ENCODE results near the gene SELENOP.

The SELENOP gene

DNA sequence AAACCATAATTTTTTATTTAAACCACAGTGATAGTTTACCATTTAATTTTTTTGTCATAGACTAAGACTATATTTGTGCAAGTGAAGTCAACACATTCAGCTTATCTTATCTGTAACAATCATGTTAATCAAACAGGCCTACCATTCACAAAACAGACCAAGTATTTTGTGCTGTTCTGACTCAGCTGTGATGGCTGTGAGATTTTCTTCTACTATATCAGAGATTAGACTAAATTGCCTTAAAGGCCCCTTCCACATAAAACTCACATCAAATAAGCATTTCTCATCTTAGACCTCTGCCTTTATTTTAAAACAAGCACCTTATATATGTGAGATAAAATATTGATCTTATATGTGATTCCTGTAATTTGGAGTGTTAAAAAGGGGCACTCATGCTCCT, 41.7 kb downstream of the SELENOP start:
- TF ChIP-seq, protein P1, sequence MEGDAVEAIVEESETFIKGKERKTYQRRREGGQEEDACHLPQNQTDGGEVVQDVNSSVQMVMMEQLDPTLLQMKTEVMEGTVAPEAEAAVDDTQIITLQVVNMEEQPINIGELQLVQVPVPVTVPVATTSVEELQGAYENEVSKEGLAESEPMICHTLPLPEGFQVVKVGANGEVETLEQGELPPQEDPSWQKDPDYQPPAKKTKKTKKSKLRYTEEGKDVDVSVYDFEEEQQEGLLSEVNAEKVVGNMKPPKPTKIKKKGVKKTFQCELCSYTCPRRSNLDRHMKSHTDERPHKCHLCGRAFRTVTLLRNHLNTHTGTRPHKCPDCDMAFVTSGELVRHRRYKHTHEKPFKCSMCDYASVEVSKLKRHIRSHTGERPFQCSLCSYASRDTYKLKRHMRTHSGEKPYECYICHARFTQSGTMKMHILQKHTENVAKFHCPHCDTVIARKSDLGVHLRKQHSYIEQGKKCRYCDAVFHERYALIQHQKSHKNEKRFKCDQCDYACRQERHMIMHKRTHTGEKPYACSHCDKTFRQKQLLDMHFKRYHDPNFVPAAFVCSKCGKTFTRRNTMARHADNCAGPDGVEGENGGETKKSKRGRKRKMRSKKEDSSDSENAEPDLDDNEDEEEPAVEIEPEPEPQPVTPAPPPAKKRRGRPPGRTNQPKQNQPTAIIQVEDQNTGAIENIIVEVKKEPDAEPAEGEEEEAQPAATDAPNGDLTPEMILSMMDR (IDR thresholded peaks at IDR 0.05; ENCODE audit: low read depth, low read length), result no peak
- no peak overlapping the region for H3K4me3 ChIP-seq (ENCODE audit: low read depth, low read length)

DNA sequence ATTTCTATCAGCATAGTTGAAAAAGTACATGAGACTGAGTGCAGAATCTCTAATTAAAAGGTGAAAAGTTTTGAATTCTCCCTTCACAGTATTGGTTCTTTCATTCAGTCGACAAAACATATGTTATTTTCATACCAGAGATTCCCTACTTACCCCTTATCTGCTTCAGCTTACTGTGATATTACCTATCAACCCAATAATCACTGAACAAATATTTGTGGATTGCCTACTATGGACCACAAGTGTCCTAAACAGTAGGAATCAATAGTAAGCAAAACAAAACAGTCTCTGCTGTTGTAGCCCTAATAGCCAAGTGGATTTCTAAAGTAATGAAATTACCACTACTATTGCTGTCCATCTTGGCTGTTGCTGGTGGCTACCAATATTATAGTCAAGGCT, 43.6 kb downstream of the SELENOP start:
- H3K4me3 ChIP-seq (ENCODE audit: low read depth, low read length), result no peak overlapping the region
- TF ChIP-seq, protein P1 (IDR thresholded peaks at IDR 0.05; ENCODE audit: low read depth, low read length), result no peak

DNA sequence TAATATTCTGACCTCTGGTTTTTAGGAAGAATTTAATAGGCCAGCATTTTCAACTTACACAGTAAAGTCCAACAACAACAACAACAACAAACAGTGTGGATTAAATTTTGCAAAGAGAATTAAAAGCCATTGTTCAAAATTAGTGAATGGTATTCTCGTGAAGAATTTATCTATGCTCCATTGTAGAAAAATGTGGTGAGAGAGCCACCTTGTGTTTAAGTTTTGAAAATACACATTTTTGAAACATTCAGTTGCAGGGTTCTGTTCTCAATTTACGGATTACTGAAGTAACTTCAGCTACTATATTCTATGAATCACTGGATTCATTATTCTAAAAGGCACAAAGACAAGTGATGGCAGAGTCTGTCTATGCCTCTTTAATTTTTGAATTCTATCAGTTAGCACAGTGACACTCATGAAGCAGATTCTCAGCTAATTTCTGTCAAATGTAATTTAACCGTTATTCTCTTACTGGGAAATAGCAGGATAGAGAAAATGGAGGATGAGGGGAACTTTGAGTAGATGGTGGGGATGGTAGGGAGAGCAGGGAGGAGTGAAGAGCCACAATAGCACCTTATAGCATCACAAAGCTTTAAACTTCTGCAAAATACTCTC, 44.1 kb downstream of the SELENOP start:
- TF ChIP-seq, protein P1 (IDR thresholded peaks at IDR 0.05; ENCODE audit: low read depth, low read length), result no peak
- H3K4me3 ChIP-seq (ENCODE audit: low read depth, low read length), result no peak overlapping the region

DNA sequence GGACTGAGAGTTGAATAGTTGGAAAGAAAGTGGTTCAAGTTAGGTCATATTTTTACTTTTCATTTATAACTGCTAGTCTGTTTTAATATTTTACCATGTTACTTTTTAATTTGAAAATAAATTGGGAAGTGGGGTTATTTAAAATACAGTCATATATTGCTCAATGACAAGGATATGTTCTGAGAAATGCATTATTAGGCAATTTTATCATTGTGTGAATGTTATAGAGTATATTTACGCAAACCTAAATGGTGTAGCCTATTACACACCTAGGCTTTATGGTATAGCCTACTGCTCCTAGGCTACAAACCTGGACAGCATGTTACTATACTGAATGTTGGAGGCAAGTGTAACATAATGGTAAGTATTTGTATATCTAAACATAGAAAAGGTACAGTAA, 49.9 kb downstream of the SELENOP start:
- no peak overlapping the region for H3K4me3 ChIP-seq (ENCODE audit: low read depth, low read length)
- TF ChIP-seq, protein P1 (IDR thresholded peaks at IDR 0.05; ENCODE audit: low read depth, low read length), result no peak

DNA sequence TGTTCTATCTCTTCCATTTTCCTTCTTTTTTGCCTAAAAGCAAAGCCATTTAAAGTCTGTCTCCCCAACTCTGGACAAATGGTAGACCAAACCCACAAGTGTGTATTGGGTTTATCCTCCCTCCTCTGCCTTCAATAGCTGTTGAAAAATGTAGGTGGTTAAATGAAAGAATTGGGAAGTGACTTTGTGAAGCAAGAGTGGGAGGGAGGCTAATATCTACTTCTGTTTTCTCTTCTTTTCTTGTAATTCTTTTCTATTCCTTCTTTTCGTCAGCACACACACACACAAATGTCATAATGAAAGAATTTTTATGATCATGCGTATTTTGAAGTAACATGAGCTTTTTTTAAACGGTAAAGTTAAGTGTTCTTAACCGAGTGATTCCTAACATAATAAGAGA, 51.3 kb downstream of the SELENOP start:
- H3K4me3 ChIP-seq (ENCODE audit: low read depth, low read length), result no peak overlapping the region
- TF ChIP-seq, protein P1 (IDR thresholded peaks at IDR 0.05; ENCODE audit: low read depth, low read length), result no peak

DNA sequence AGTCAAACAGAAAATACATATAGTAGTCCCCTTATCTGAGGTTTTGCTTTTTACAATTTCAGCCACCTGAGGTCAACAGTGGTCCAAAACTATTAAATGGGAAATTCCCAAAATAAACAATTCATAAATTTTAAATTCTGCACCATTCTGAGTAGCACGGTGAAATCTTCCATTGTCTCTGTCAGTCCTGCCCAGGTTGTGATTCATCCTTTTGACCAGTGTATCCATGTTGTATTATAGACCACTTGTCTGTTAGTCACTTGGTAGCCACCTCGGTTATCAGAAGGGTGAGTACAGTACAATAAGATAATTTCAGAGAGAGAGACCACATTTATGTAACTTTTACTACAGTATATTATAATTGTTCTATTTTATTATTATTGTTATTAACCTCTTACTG, 52.2 kb downstream of the SELENOP start:
- H3K4me3 ChIP-seq (ENCODE audit: low read depth, low read length), result no peak overlapping the region
- TF ChIP-seq, protein P1 (IDR thresholded peaks at IDR 0.05; ENCODE audit: low read depth, low read length), result no peak

DNA sequence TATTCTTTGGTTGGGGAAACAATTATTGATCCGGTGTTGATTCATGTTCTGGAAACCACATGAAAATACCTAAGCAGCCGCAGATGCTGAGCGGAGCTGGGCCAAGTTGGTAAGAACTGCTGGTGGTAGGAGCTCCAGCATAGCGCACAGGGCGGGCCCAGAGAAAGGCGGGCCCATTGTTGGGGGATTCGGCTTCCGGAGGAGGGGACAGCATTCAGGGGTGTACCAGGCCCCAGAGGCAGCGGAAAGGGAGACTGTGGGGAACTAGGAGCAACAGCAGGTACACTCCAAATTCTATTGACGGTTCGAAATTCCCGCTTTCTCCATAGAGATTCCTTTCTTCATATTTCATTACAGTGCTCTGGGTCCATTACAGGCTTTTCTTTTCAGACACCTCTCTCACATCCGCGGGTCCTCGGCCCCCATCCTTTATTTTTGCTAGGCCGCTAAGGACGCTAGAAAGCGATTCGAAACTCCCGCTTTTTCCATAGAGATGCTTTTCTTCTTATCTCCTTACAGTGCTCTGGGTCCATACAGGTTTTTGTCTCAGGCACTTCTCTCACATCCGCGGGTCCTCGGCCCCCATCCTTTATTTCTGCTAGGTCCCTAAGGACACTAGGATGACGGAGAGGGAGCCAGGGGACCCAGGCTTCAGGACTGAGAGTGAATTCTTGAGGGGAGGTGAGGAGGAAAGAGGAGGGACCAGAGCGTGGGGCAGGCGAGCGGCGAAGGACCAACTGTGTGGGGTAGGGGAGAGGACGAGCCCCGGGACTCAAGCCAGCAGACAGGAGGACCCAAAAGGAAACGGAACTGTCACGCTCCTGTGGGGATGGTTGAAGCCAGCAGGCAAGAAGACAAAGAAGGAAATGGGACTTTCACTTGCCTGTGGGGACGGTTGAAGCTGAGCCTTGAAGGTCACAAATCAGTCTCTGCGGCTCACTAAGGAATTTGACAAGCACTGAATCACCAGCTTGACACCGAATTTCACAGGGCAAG, 54.8 kb downstream of the SELENOP start, which contains the start of gene CCDC152:
TSS of gene CCDC152 (plus strand) at position 213 of the 996 bp plus-strand sequence. CDS start 2,304 bp downstream, outside the sequence.
- no peak within 1 kb of the TSS for H3K4me3 ChIP-seq (ENCODE audit: low read depth, low read length)
- TF ChIP-seq, protein P1 (IDR thresholded peaks at IDR 0.05; ENCODE audit: low read depth, low read length), result no peak

Measured in WI38 (cell line).